Activated CD4-positive, alpha-beta T cell treated with anti-CD3 and anti-CD28 coated beads, Interleukin-2, amount 10 ng/mL, durations not matched to agents 7 days and 5 days (primary cell): Measurements from ENCODE around the gene SGCG. TPM values are rescaled to one million over a fixed set of nuclear protein-coding genes. Genes with fewer than 3 reads are reported as not detected.

Source experiments
- CTCF ChIA-PET: fragments of 350-600 bp; sonication (Branson Sonifier 250); formaldehyde crosslinking; loops from one replicate; lab custom pipeline; 2021; ENCODE audit warnings: antibody characterized with exemption; lab: Charles Lee
- POLR2A ChIA-PET: fragments of 350-600 bp; sonication (Branson Sonifier 250); formaldehyde crosslinking; loops from one replicate; lab custom pipeline; 2021; ENCODE audit warnings: antibody characterized with exemption; lab: Charles Lee
- DNase-seq: peaks from one replicate; pipeline ENCODE4 v3.0.0-alpha.2; 2020
- H3K27ac Mint-ChIP-seq: one replicate; pipeline ENCODE4 v1.8.0; 2021; ENCODE audit warnings: mild to moderate bottlenecking, moderate library complexity, mixed read lengths
- H3K27me3 Mint-ChIP-seq: one replicate; pipeline ENCODE4 v1.8.0; 2021; ENCODE audit warnings: mixed read lengths
- H3K36me3 Mint-ChIP-seq: one replicate; pipeline ENCODE4 v1.8.0; 2021; ENCODE audit warnings: low read depth, mixed read lengths
- H3K4me1 Mint-ChIP-seq: one replicate; pipeline ENCODE4 v1.8.0; 2021; ENCODE audit warnings: mixed read lengths
- H3K4me3 Mint-ChIP-seq: one replicate; pipeline ENCODE4 v1.8.0; 2021; ENCODE audit warnings: mild to moderate bottlenecking, moderate library complexity, mixed read lengths
- H3K9me3 Mint-ChIP-seq: one replicate; pipeline ENCODE4 v1.8.0; 2021; ENCODE audit warnings: mixed read lengths
- total RNA-seq, 2 experiments: library from RNA; stranded (reverse); gene quantifications; one replicate each; pipeline ENCODE4 v1.2.3, GENCODE V29; 2021

SGCG gene
- total RNA-seq, 2 experiments from 2014 or later, result not detected

GRCh38 chr13:23160638-23161480, 19.9 kb upstream of the SGCG start:
- CTCF ChIA-PET, result no interaction called here
- Mint-ChIP-seq H3K36me3 (no peaks in the 10 kb centered on the region), H3K27me3 (peaks cover 34% of the 10 kb centered on the region), H3K4me3 (no peak overlapping the region), H3K4me1 (no peaks in the 10 kb centered on the region), H3K9me3 (no peaks in the 10 kb centered on the region), H3K27ac (no peak overlapping the region)
- no peak for DNase-seq
- POLR2A ChIA-PET, result no interaction called here

- no peaks in the 10 kb centered on the region for H3K36me3 Mint-ChIP-seq
- DNase-seq, result no peak
- H3K4me1 Mint-ChIP-seq, result no peaks in the 10 kb centered on the region
- ChIA-PET POLR2A (no interaction called here), CTCF (no interaction called here)
- no peaks in the 10 kb centered on the region for H3K9me3 Mint-ChIP-seq
- H3K27ac Mint-ChIP-seq, result no peak overlapping the region
- H3K4me3 Mint-ChIP-seq, result no peak overlapping the region
- peaks cover 34% of the 10 kb centered on the region for H3K27me3 Mint-ChIP-seq
Measured at GRCh38 chr13:23161481-23161825, 19.3 kb upstream of the SGCG start.

- ChIA-PET POLR2A (no interaction called here), CTCF (no interaction called here)
- DNase-seq, result no peak
- Mint-ChIP-seq H3K27ac (no peak overlapping the region), H3K4me3 (no peak overlapping the region), H3K4me1 (no peaks in the 10 kb centered on the region), H3K9me3 (no peaks in the 10 kb centered on the region), H3K36me3 (no peaks in the 10 kb centered on the region), H3K27me3 (peaks cover 13% of the 10 kb centered on the region)
Measured at GRCh38 chr13:23175920-23176319, 4.9 kb upstream of the SGCG start.

- DNase-seq, result no peak
- Mint-ChIP-seq H3K36me3 (no peaks in the 10 kb centered on the region), H3K4me1 (no peaks in the 10 kb centered on the region), H3K4me3 (no peak overlapping the region), H3K9me3 (no peaks in the 10 kb centered on the region), H3K27ac (no peak overlapping the region), H3K27me3 (peaks cover 3% of the 10 kb centered on the region)
- POLR2A ChIA-PET, result no interaction called here
- CTCF ChIA-PET, result no interaction called here
Measured at GRCh38 chr13:23182142-23182541, 1.4 kb downstream of the SGCG start.

GRCh38 chr13:23183292-23183691, 2.5 kb downstream of the SGCG start:
- H3K4me3 Mint-ChIP-seq, result no peak overlapping the region
- peaks cover 3% of the 10 kb centered on the region for H3K27me3 Mint-ChIP-seq
- no peaks in the 10 kb centered on the region for H3K4me1 Mint-ChIP-seq
- no peaks in the 10 kb centered on the region for H3K36me3 Mint-ChIP-seq
- H3K27ac Mint-ChIP-seq, result no peak overlapping the region
- CTCF ChIA-PET, result no interaction called here
- DNase-seq, result no peak
- POLR2A ChIA-PET, result no interaction called here
- no peaks in the 10 kb centered on the region for H3K9me3 Mint-ChIP-seq

GRCh38 chr13:23185542-23185941, 4.8 kb downstream of the SGCG start:
- Mint-ChIP-seq H3K36me3 (no peaks in the 10 kb centered on the region), H3K4me3 (no peak overlapping the region), H3K27me3 (peaks cover 3% of the 10 kb centered on the region), H3K4me1 (no peaks in the 10 kb centered on the region), H3K9me3 (no peaks in the 10 kb centered on the region), H3K27ac (no peak overlapping the region)
- POLR2A ChIA-PET, result no interaction called here
- DNase-seq, result no peak
- CTCF ChIA-PET, result no interaction called here

- H3K4me1 Mint-ChIP-seq, result no peaks in the 10 kb centered on the region
- DNase-seq, result no peak
- H3K27ac Mint-ChIP-seq, result no peak overlapping the region
- no peaks in the 10 kb centered on the region for H3K36me3 Mint-ChIP-seq
- no peak overlapping the region for H3K4me3 Mint-ChIP-seq
- H3K27me3 Mint-ChIP-seq, result peaks cover 11% of the 10 kb centered on the region
- no peaks in the 10 kb centered on the region for H3K9me3 Mint-ChIP-seq
- CTCF ChIA-PET, result no interaction called here
- POLR2A ChIA-PET, result no interaction called here
Measured at GRCh38 chr13:23201870-23202269, 21.1 kb downstream of the SGCG start.

GRCh38 chr13:23202383-23202782, 21.6 kb downstream of the SGCG start:
- H3K36me3 Mint-ChIP-seq, result no peaks in the 10 kb centered on the region
- H3K27ac Mint-ChIP-seq, result no peak overlapping the region
- peaks cover 10% of the 10 kb centered on the region for H3K27me3 Mint-ChIP-seq
- no peaks in the 10 kb centered on the region for H3K9me3 Mint-ChIP-seq
- no peaks in the 10 kb centered on the region for H3K4me1 Mint-ChIP-seq
- ChIA-PET POLR2A (no interaction called here), CTCF (no interaction called here)
- no peak for DNase-seq
- no peak overlapping the region for H3K4me3 Mint-ChIP-seq

- no peaks in the 10 kb centered on the region for H3K9me3 Mint-ChIP-seq
- POLR2A ChIA-PET, result no interaction called here
- H3K36me3 Mint-ChIP-seq, result no peaks in the 10 kb centered on the region
- CTCF ChIA-PET, result no interaction called here
- no peak for DNase-seq
- H3K27ac Mint-ChIP-seq, result no peak overlapping the region
- no peak overlapping the region for H3K4me3 Mint-ChIP-seq
- no peaks in the 10 kb centered on the region for H3K4me1 Mint-ChIP-seq
- H3K27me3 Mint-ChIP-seq, result peaks cover 10% of the 10 kb centered on the region
Measured at GRCh38 chr13:23203516-23203915, 22.7 kb downstream of the SGCG start.

- H3K4me3 Mint-ChIP-seq, result no peak overlapping the region
- no peaks in the 10 kb centered on the region for H3K4me1 Mint-ChIP-seq
- ChIA-PET CTCF (no interaction called here), POLR2A (no interaction called here)
- H3K9me3 Mint-ChIP-seq, result no peaks in the 10 kb centered on the region
- peaks cover 10% of the 10 kb centered on the region for H3K27me3 Mint-ChIP-seq
- no peak for DNase-seq
- H3K27ac Mint-ChIP-seq, result no peak overlapping the region
- no peaks in the 10 kb centered on the region for H3K36me3 Mint-ChIP-seq
Measured at GRCh38 chr13:23205807-23206206, 25.0 kb downstream of the SGCG start.

- H3K4me1 Mint-ChIP-seq, result no peaks in the 10 kb centered on the region
Measured at GRCh38 chr13:23212671-23213070, 31.9 kb downstream of the SGCG start.

GRCh38 chr13:23231241-23231640, 50.5 kb downstream of the SGCG start:
- H3K27me3 Mint-ChIP-seq, result peaks cover 10% of the 10 kb centered on the region
- no peak for DNase-seq
- H3K9me3 Mint-ChIP-seq, result no peaks in the 10 kb centered on the region
- CTCF ChIA-PET, result no interaction called here
- POLR2A ChIA-PET, result no interaction called here
- H3K36me3 Mint-ChIP-seq, result no peaks in the 10 kb centered on the region
- no peak overlapping the region for H3K27ac Mint-ChIP-seq
- H3K4me1 Mint-ChIP-seq, result no peaks in the 10 kb centered on the region
- no peak overlapping the region for H3K4me3 Mint-ChIP-seq

More at GRCh38 chr13:23212671-23213070, 31.9 kb downstream of the SGCG start:
- Mint-ChIP-seq H3K4me3 (no peak overlapping the region), H3K36me3 (no peaks in the 10 kb centered on the region), H3K27ac (no peak overlapping the region), H3K9me3 (peaks cover 6% of the 10 kb centered on the region), H3K27me3 (peaks cover 3% of the 10 kb centered on the region)
- POLR2A ChIA-PET, result no interaction called here
- CTCF ChIA-PET, result no interaction called here
- no peak for DNase-seq

- POLR2A ChIA-PET, result no interaction called here
- Mint-ChIP-seq H3K4me3 (no peak overlapping the region), H3K4me1 (no peaks in the 10 kb centered on the region), H3K36me3 (no peaks in the 10 kb centered on the region), H3K27ac (no peak overlapping the region), H3K27me3 (peaks cover 27% of the 10 kb centered on the region), H3K9me3 (no peaks in the 10 kb centered on the region)
- no peak for DNase-seq
- CTCF ChIA-PET, result no interaction called here
Measured at GRCh38 chr13:23235994-23236393, 55.2 kb downstream of the SGCG start.

GRCh38 chr13:23243066-23243465, 62.3 kb downstream of the SGCG start:
- Mint-ChIP-seq H3K4me1 (no peaks in the 10 kb centered on the region), H3K27ac (no peak overlapping the region), H3K9me3 (no peaks in the 10 kb centered on the region), H3K36me3 (no peaks in the 10 kb centered on the region), H3K4me3 (no peak overlapping the region), H3K27me3 (peaks cover 18% of the 10 kb centered on the region)
- ChIA-PET POLR2A (no interaction called here), CTCF (no interaction called here)
- DNase-seq, result no peak
